D721Med (cell line): Measurements from ENCODE around the gene CADM1.

Experiments used
- DNase-seq: peaks from one replicate; pipeline ENCODE4 v3.0.0; 2011; ENCODE audit warnings: low spot score; ENCODE audit not compliant: insufficient read length
- FAIRE-seq: peaks from 2 replicates; lab custom pipeline; 2011; peaks lifted over from hg19 to GRCh38; lab: Jason Lieb, UNC
- TF ChIP-seq, protein P1 (sequence below): IDR thresholded peaks from 2 replicates; pipeline ENCODE4 v1.5.1; 2012; ENCODE audit warnings: mild to moderate bottlenecking, control low read depth; ENCODE audit not compliant: insufficient read depth; ENCODE audit errors: missing control alignments

The CADM1 gene

DNA sequence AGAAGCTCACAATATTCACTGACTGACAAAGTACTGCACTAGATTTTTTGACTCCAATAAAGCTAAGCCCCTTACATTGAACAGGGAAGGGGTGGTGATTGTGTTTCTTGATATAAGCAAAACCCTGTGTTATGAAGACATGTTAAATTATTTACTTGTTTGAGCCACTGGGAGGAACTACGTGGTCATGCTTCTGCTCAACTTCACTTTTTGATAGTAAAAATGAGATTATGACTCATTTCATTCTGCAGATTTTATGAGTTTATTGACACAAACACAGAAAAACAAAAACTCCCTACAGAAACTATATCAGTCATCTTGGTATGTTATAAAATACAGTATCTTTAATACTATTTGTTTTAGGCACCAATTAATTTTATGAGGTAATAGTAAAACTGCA is 124.7 kb downstream of the CADM1 start:
- FAIRE-seq (no peak), DNase-seq (no peak)
- TF ChIP-seq, protein P1, sequence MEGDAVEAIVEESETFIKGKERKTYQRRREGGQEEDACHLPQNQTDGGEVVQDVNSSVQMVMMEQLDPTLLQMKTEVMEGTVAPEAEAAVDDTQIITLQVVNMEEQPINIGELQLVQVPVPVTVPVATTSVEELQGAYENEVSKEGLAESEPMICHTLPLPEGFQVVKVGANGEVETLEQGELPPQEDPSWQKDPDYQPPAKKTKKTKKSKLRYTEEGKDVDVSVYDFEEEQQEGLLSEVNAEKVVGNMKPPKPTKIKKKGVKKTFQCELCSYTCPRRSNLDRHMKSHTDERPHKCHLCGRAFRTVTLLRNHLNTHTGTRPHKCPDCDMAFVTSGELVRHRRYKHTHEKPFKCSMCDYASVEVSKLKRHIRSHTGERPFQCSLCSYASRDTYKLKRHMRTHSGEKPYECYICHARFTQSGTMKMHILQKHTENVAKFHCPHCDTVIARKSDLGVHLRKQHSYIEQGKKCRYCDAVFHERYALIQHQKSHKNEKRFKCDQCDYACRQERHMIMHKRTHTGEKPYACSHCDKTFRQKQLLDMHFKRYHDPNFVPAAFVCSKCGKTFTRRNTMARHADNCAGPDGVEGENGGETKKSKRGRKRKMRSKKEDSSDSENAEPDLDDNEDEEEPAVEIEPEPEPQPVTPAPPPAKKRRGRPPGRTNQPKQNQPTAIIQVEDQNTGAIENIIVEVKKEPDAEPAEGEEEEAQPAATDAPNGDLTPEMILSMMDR: no peak

DNA sequence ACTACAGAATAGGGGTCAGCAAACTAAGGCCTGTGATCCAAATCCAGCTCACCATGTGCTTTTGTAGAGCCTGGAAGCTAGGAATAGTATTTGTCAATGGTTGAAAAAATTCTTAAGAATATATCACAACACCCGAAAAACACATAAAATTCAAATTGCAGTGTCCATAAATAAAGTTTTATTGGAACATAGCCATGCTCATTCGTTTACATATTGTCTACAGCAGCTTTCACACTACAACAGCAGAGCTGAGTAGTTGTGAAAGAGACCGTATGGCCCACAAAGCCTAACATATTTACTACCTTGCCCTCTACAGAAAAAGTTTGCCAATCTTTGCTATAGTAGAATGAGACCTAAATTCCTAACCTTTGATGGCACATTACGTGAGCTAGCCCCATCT is 125.7 kb downstream of the CADM1 start:
- DNase-seq (no peak), FAIRE-seq (no peak)
- TF ChIP-seq, protein P1: no peak

DNA sequence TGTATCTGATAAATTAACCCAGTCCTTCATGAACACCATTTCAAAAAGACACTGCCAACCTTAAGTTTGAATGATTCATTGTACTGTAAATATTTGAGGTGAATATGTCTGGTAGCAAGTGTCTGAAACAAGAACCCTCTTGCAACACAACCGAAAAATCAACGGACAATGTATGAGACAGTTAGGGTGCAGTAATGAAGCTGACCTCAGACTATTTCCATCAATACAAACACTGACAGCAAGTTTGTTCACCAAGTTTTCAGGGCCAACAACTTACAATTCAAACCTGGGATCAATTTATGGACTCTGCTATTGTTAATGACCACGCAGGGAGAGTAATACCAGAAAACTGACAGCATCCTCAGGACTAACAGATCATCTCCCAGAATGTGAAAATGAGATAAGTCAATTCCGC is 126.3 kb downstream of the CADM1 start:
- TF ChIP-seq, protein P1: no peak
- DNase-seq (no peak), FAIRE-seq (no peak)

DNA sequence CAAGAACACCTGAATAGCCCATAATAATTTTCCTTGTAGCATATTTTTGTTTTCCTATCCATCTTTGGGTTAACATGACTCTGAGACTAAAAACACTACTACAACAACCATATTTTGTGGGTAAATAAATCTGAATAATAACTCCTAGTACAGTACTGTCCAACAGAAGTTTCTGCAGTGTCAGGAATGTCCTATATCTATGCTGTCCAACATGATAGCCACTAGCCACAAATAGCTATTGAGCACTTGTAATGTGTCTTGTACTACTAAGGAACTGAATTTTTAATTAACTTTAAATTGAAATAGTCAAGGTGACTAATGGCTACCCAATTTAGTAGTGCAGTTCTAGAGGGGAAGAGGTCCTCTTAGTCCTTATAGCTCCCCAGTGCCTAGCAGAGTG is 135.6 kb downstream of the CADM1 start:
- no peak for DNase-seq
- FAIRE-seq: no peak
- TF ChIP-seq, protein P1: no peak

DNA sequence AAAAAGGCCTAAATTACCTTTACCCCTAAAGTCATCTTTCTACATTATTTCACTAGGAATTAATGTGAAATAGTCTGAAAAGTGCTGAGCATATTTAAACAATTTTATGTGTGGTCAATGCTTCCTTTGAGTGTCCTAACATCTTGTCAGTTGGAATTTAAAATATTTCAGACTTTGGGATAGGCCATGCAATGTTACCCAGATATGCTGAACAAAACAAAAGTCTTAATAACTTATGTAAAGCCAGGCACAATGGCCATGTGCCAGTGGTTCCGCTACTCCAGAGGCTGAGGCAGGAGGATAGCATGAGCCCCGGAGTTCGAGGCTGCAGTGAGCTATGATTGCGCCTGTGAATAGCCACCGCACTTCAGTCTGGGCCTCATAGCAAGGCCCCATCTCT is 137.4 kb downstream of the CADM1 start:
- DNase-seq: no peak
- no peak for FAIRE-seq

DNA sequence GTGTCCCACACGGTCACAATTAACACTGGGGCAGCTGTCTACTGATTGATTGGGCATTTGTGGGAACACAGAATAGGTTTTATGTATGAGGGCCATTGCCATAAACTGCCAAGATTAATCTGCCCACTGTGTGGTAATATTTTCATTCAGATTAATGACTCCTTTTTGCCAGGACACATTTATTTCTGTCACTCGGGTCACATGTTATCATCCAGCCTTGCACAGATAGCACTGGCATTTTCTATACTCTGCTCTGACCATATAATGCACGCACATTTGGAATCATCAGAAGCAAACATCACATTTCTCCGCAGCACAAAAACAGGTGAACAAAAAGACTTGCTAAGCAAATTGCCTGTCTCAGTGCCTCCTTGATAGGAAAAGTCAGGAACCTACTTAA is 138.3 kb downstream of the CADM1 start:
- FAIRE-seq: no peak
- DNase-seq: no peak

More for the DNA sequence above, 137.4 kb downstream of the CADM1 start:
- TF ChIP-seq, protein P1: no peak

DNA sequence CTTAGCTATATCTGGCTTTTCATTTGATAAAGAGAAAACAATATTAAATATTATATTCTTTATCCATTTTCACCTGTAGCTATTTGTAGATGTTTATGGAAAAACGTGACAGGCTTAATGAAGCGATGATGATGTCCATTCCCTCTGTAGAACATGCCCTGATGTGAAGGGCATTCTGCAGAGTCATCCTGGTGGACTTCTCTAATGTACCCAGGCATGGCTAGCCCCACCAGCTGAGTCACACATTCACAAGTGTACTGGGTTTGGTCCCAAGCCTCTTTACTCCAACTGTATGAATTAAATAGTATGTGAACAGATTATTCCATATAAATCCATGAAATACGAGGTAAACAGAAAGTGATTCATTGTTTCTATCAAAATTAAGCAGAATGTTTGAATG is 139.3 kb downstream of the CADM1 start:
- no peak for FAIRE-seq
- TF ChIP-seq, protein P1: no peak
- no peak for DNase-seq

More for the DNA sequence above, 138.3 kb downstream of the CADM1 start:
- TF ChIP-seq, protein P1: no peak
